Measurements from ENCODE around the gene CIB4. TPM values are rescaled to one million over a fixed set of nuclear protein-coding genes. Genes with fewer than 3 reads are reported as not detected.

The CIB4 gene
- total RNA-seq, 1 donor from 2014 or later = not detected

DNA sequence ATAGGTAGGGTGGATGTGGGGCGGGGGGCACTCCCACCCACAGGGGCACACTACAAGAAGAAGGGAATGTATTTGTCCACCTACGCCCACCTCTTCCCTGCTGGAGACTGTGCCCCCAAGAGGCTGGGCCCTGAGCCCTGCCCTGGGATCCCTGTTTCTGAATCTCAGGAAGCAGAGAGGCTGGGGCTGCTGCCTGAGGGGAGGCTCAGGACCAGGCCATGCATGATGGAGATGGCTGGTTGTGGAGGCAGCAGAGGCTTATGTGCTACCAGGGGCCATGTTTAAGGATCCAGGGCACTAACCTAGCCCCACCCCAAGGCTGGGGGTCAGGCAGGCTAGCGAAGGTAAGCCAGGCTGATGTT is 82.1 kb downstream of the CIB4 start:
- intact Hi-C loops (cut with micrococcal nuclease) = no loop called here
- no peak for DNase-seq
- Mint-ChIP-seq H3K27ac (no peak overlapping the region), H3K9me3 (no peaks in the 10 kb centered on the region), H3K36me3 (ENCODE audit: low read depth) (no peaks in the 10 kb centered on the region), H3K4me3 (no peak overlapping the region), H3K27me3 (peaks cover 54% of the 10 kb centered on the region), H3K4me1 (peaks cover 6% of the 10 kb centered on the region)
- TF ChIP-seq, protein P1, sequence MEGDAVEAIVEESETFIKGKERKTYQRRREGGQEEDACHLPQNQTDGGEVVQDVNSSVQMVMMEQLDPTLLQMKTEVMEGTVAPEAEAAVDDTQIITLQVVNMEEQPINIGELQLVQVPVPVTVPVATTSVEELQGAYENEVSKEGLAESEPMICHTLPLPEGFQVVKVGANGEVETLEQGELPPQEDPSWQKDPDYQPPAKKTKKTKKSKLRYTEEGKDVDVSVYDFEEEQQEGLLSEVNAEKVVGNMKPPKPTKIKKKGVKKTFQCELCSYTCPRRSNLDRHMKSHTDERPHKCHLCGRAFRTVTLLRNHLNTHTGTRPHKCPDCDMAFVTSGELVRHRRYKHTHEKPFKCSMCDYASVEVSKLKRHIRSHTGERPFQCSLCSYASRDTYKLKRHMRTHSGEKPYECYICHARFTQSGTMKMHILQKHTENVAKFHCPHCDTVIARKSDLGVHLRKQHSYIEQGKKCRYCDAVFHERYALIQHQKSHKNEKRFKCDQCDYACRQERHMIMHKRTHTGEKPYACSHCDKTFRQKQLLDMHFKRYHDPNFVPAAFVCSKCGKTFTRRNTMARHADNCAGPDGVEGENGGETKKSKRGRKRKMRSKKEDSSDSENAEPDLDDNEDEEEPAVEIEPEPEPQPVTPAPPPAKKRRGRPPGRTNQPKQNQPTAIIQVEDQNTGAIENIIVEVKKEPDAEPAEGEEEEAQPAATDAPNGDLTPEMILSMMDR (IDR thresholded peaks at IDR 0.05) = no peak
- no peak for ATAC-seq (ENCODE audit: low read depth)
- CTCF ChIA-PET = no interaction called here
- POLR2A ChIA-PET = no interaction called here

DNA sequence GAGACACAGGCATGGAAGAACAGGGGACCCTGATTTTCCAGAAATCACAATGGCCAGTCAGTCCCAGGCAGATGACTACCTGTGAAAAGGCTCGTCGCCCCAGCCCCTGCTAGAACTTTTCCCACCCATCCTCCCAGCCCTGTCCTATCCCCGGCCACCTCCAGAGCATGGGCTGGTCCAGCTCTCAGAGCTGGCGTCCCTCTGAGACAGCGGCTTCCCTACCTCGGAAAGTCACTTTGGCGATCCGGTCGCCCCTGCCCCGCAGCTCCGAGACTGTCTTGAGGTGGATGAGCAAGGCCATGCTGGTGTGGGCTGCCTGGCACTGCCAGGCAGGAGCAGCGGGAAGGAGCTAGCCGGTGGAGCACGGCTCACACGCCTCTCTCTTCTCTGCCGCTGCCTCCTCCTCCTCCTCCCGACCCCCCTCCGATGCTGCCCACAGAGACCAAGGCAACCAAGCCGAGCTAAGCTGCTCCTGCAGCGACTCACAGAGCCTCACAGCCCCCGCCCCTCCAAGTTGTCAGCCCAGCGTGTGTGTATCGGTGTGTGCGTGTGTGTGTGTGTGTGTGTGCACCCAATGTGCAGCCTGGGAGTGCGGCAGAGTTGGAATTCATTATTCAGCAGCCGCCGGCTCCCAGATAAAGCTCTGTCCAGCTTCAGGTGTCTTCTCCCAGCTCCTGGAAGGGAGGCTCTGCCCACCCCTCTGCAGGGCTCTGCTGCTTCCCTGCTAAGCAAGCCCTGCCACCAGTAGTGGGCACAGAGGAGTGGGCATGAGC is 82.7 kb downstream of the CIB4 start:
- TF ChIP-seq, protein P1 (IDR thresholded peaks at IDR 0.05) = no peak
- peaks cover 53% of the 10 kb centered on the region for H3K27me3 Mint-ChIP-seq
- intact Hi-C loops (cut with micrococcal nuclease) = no loop called here
- H3K4me3 Mint-ChIP-seq = no peak overlapping the region
- ChIA-PET POLR2A (no interaction called here), CTCF (no interaction called here)
- no peaks in the 10 kb centered on the region for H3K36me3 Mint-ChIP-seq (ENCODE audit: low read depth)
- DNase-seq (no peak), ATAC-seq (ENCODE audit: low read depth) (no peak)
- H3K27ac Mint-ChIP-seq = peak overlapping the region; percentile 30
- H3K9me3 Mint-ChIP-seq = no peaks in the 10 kb centered on the region
- H3K4me1 Mint-ChIP-seq = peaks cover 6% of the 10 kb centered on the region

DNA sequence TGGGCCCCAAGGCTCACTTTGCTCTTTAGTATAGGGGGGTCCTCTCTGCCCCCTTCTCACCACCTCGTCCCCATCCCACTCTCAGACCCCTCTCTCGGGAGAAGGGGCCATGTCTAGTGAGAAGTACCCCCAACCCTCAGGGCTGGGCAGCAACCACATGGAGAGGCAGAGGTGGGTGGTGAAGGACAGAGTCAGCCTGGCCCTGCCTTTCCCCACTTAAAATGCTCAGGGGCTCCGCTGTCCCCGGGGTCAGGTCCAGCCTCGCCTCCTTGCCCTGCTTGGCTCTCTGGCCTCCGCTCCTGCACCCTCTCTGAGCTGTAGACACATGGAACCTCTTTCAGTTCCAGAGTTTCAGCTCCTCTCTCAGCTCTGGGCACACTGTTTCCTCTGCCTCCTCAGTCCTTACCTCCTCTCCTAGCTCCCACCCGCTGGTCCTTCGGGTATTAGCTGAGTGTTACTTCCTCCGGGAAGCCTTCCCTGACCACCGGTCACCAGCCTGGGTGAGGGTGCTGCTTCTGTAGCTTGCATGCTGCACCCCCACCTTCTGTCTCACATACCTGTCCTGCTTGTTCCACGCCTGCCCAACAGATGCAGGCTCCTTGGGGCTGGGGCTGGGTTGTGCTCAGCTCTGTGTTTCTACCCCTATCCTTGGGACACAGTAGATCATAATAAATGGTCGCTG is 83.8 kb downstream of the CIB4 start:
- CTCF ChIA-PET = no interaction called here
- H3K27ac Mint-ChIP-seq = no peak overlapping the region
- H3K36me3 Mint-ChIP-seq (ENCODE audit: low read depth) = no peaks in the 10 kb centered on the region
- DNase-seq (no peak), ATAC-seq (ENCODE audit: low read depth) (no peak)
- H3K4me3 Mint-ChIP-seq = no peak overlapping the region
- H3K9me3 Mint-ChIP-seq = no peaks in the 10 kb centered on the region
- POLR2A ChIA-PET = no interaction called here
- intact Hi-C loops (cut with micrococcal nuclease) = no loop called here
- TF ChIP-seq, protein P1 (IDR thresholded peaks at IDR 0.05) = no peak
- peaks cover 47% of the 10 kb centered on the region for H3K27me3 Mint-ChIP-seq
- H3K4me1 Mint-ChIP-seq = peaks cover 5% of the 10 kb centered on the region

DNA sequence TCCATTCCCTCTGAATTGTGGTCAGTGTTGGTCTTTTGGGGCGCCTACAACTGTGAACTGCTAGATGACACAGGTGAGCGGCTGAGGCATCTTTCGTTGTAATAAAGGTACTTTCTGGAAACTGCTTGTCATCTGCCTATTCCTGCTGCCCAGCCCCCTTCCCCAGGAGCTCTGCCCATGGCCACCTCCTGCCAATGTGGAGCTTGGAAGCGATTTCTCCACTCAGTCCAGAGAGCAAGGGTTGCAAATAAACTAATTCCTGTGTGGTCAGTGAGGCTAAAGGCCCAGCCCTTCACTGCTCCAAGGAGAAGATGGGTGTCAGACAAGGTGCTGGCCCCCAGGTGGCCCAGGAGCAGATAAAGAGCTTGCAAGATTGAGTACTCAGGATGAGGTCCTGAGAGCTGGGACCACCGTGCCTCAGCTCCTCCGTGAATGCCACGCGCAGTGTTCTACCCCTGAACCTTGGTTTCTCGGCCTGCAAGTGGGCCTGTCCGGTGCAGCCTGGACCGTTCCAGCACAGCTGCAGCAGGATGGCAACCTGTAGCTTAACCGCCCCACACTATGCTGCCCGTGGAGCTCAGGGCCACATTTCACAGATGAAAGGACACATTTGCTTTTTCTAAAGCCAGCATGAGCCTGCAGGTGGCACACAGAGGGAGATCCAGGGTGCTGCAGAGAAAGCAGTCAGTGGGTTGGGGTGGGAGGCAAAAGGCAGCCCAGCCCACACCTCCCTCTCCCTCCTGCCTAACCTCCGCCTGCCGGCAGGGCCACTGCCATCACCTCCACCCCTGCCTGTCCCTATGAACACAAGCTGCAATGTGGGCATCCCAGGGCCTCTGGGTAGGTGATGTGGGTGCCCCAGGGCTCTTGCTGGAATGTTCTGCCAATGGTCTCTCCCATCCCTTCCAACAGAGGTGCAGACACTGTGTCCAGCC is 84.6 kb downstream of the CIB4 start:
- ChIA-PET POLR2A (no interaction called here), CTCF (no interaction called here)
- TF ChIP-seq, protein P1 (IDR thresholded peaks at IDR 0.05) = no peak

More for the DNA sequence above, 84.6 kb downstream of the CIB4 start:
- no peaks in the 10 kb centered on the region for H3K9me3 Mint-ChIP-seq
- peaks cover 41% of the 10 kb centered on the region for H3K27me3 Mint-ChIP-seq
- H3K36me3 Mint-ChIP-seq (ENCODE audit: low read depth) = no peaks in the 10 kb centered on the region
- intact Hi-C loops (cut with micrococcal nuclease) = no loop called here
- no peaks in the 10 kb centered on the region for H3K4me1 Mint-ChIP-seq
- no peak for ATAC-seq (ENCODE audit: low read depth)
- DNase-seq = no peak
- H3K27ac Mint-ChIP-seq = no peak overlapping the region
- H3K4me3 Mint-ChIP-seq = no peak overlapping the region

Measured in activated B cell treated with CpG ODN at 0.5 μM for 24 hours (primary cell).